ENCODE data around the gene TSACC. TPM values are rescaled to one million over a fixed set of nuclear protein-coding genes. Genes with fewer than 3 reads are reported as not detected.

The TSACC gene
- total and polyA plus RNA-seq, 2 of the 8 experiments (the other 6 are each of a cell fraction or from before 2014, with no cell fraction given): 1.0 to 5.0 TPM

GRCh38 chr1:156356262-156356874, 18.0 kb downstream of the TSACC start (continued):
- no peak for TF ChIP-seq CHD7 (IDR thresholded peaks at IDR 0.05; ENCODE audit: insufficient replicate concordance, low read length)

Data from H1 (cell line).